ENCODE data around the gene CIZ1.

DNA sequence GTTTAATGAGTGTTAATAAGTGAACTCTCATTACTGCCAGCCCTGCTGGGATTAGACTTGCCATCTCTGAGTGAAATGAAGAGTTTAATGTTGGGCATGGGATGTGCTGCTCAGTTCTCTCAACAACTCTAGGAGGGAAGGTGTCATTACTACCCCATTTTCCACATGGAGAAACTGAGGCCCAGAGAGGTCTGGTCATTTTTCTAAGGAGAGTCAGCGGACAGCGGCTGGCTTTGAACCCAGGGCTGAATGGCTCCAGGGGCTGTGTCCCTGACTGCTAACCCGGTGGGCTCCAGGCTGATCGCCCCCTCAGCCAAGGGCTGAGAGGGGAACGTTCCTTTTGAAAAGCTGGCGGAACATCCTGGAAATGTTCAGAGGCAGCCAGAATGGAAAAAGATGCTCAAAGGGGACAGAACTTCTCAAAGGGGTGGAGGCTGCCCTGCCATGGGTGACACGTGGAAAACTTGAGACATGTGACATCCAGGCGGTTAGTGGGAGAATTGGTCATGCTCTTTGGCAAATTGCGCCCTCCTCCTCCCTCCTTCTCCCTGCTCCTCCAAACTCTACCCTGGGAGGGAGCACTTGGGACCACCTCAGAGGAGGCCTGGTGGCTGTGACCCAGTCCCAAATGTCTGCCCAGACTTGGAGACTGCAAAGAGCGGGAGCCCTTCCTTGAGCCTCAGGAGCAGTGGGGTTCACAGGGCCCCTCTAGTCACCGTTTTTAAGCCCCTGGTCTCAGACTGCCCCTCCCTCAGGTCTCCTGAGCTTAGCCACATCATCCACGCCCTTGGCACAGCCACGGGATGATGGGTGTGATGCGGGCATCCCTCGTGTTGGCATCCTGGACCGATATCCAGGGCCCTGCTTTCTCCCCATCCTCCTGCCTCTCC is 40.5 kb upstream of the CIZ1 start:
- TF ChIP-seq CTCF (IDR thresholded peaks at IDR 0.05) (no peak), POLR2AphosphoS5 (IDR thresholded peaks at IDR 0.05) (peak in 1 of 3 donors; percentile 47), POLR2A (IDR thresholded peaks at IDR 0.05) (no peak)

All from suprapubic skin (tissue), 4 donors.